Ovary (tissue), 3 donors: ENCODE results near the gene IFNG.

ENCODE experiments used
- POLR2A ChIP-seq: fragments of 450-650 bp; IDR thresholded peaks from one replicate; pipeline ENCODE4 v1.6.1; 2017; ENCODE audit warnings: antibody characterized with exemption, mild to moderate bottlenecking, moderate library complexity
- TF ChIP-seq, protein P1 (sequence below), 3 donors: fragments of 450-650 bp in 2 of 3; fragments of 200-600 bp in 1 of 3; IDR thresholded peaks; one replicate each; pipeline versions ENCODE4 v1.5.1 to v1.8.0; 2016 to 2022; ENCODE audit warnings: antibody characterized with exemption in 3 of 3, mild to moderate bottlenecking in 1 of 3
- donor health status: DM: no; HTN: no; CAD: no.

DNA sequence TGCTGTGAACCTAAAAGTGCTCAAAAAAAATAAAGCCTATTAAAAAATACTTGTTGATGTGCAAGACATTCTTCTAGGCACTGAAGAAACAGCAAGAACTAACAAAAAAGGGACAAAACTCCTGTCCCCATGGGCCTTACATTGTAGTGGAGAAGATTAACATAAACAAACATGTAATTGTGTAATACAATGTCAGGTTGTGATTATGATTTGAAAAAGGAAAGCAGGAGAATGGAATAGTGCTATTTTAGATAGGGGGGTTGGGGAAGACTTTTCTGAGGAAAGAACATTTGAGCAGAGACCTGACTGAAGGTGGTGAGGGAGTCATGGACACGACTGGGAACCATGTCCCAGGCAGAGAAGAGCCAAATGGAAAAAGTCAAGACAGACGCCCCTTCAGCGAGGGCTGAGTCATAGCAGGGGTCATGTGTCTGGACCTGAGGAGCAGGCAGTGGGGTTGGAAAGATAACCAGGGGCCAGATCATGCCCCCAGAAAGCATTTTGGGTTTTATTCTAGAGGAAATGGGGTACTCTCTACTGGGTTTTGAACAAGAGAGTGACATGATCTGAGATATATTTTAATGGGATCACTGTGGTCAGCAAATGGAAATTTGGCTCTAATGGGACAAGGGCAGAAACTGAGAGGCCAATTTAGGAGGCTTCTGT, 19.4 kb upstream of the IFNG start:
- TF ChIP-seq, protein P1, sequence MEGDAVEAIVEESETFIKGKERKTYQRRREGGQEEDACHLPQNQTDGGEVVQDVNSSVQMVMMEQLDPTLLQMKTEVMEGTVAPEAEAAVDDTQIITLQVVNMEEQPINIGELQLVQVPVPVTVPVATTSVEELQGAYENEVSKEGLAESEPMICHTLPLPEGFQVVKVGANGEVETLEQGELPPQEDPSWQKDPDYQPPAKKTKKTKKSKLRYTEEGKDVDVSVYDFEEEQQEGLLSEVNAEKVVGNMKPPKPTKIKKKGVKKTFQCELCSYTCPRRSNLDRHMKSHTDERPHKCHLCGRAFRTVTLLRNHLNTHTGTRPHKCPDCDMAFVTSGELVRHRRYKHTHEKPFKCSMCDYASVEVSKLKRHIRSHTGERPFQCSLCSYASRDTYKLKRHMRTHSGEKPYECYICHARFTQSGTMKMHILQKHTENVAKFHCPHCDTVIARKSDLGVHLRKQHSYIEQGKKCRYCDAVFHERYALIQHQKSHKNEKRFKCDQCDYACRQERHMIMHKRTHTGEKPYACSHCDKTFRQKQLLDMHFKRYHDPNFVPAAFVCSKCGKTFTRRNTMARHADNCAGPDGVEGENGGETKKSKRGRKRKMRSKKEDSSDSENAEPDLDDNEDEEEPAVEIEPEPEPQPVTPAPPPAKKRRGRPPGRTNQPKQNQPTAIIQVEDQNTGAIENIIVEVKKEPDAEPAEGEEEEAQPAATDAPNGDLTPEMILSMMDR (IDR thresholded peaks at IDR 0.05), result no peak
- no peak for TF ChIP-seq POLR2A
